Measurements from ENCODE around the gene KNSTRN. TPM values are rescaled to one million over a fixed set of nuclear protein-coding genes. Genes with fewer than 3 reads are reported as not detected.

The KNSTRN gene
- total and polyA plus RNA-seq, 2 donors (not counting 1 experiment from before 2014, with no cell fraction given), result 22.5 to 30.9 TPM

DNA sequence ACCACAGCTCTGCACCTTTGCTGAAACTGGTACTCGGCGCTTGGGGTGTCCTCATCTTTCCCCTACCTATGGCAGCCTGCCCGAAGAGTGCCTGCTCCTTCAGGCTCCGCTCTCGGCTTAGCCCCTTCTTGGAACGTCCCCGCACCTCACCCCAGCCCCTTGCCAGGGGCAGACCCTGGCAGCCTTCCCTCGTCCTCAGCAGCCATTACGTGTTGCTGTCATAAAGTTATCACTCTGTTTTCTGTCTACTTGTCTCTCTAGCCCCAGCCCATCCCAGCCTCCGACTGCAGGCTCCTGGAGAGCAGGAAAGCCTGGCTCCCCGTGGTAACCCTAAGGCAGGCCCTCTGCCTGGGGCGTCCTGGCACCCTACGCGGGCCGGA is 53.2 kb downstream of the KNSTRN start:
- no peak for DNase-seq (ENCODE audit: low read depth in 2 of 2)
- TF ChIP-seq, protein P1, sequence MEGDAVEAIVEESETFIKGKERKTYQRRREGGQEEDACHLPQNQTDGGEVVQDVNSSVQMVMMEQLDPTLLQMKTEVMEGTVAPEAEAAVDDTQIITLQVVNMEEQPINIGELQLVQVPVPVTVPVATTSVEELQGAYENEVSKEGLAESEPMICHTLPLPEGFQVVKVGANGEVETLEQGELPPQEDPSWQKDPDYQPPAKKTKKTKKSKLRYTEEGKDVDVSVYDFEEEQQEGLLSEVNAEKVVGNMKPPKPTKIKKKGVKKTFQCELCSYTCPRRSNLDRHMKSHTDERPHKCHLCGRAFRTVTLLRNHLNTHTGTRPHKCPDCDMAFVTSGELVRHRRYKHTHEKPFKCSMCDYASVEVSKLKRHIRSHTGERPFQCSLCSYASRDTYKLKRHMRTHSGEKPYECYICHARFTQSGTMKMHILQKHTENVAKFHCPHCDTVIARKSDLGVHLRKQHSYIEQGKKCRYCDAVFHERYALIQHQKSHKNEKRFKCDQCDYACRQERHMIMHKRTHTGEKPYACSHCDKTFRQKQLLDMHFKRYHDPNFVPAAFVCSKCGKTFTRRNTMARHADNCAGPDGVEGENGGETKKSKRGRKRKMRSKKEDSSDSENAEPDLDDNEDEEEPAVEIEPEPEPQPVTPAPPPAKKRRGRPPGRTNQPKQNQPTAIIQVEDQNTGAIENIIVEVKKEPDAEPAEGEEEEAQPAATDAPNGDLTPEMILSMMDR (conservative IDR thresholded peaks at IDR 0.05 in 1 of 2, IDR thresholded peaks at IDR 0.05 in 1 of 2; ENCODE audit: low read depth in 1 of 2, low read length in 2 of 2), result no peak
- TF ChIP-seq EZH2 (IDR thresholded peaks at IDR 0.05; ENCODE audit: low read length, missing control alignments), result peak; percentile 88
- Histone ChIP-seq H4K20me1 (ENCODE audit: control insufficient read depth, extremely low read depth, insufficient read depth, low read length) (no peaks in the 10 kb centered on the region), H3K4me3 (replicated peaks in 1 of 4; ENCODE audit: control extremely low read depth in 1 of 4, insufficient read depth in 1 of 4, low read depth in 3 of 4, low read length in 4 of 4) (peak overlapping the region in 1 of 4 experiments; percentile 50), H3K27me3 (ENCODE audit: control insufficient read depth, insufficient read depth, low read length) (peaks cover 75% of the 10 kb centered on the region), H2AFZ (ENCODE audit: low read length) (no peak overlapping the region), H3K4me1 (ENCODE audit: control insufficient read depth, extremely low read depth, insufficient read depth, low read length) (peaks cover 6% of the 10 kb centered on the region), H3K27ac (ENCODE audit: insufficient read depth, low read length) (no peak overlapping the region), H3K4me2 (ENCODE audit: extremely low read depth, insufficient read depth, low read length) (no peak overlapping the region), H3K36me3 (ENCODE audit: control insufficient read depth, insufficient read depth, low read length) (no peaks in the 10 kb centered on the region), H3K9ac (ENCODE audit: insufficient read depth, low read length) (no peak overlapping the region), H3K79me2 (ENCODE audit: control insufficient read depth, insufficient read depth, low read length) (no peaks in the 10 kb centered on the region), H3K9me3 (ENCODE audit: control insufficient read depth, insufficient read depth, low read depth, low read length) (no peaks in the 10 kb centered on the region)

DNA sequence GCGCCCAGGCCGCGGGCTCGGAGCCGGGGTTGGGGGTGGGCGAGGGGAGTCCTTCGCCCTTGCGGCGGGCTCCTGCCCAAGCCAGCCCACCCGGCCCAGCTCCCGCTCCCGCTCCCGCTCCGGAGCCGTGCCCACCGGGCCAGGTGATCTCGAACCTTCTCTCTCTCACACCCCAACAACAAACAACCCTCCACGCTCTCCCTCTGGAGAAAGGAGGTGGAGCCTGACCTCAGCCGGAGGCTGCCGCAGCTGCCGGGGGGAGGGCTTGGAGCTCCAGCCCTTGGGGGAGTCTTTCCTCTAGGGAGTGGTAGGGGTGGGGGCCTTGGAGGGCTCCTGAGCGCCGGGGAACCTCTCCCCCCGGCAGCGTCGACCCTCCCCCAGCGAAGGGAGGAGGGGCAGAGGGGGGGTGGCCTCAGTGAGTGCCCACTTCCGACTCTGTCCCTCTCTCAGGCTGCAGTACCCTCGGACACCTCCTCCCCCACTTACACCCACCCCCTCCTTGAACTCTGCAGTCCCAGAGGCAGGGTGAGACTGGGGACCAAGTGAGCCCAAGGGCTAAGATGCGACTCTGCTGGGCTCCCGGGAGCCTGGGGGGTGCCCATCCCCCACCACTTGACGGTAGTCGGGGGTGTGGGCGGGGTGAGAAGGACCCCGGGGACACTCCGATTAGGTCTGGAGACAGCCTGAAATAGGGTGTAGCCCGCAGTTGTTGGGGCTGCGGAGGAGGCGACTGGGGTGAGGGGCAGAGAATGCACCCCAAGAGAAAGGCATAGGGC is 53.8 kb downstream of the KNSTRN start:
- Histone ChIP-seq H4K20me1 (ENCODE audit: control insufficient read depth, extremely low read depth, insufficient read depth, low read length) (no peaks in the 10 kb centered on the region), H3K27me3 (ENCODE audit: control insufficient read depth, insufficient read depth, low read length) (peaks cover 75% of the 10 kb centered on the region), H3K9me3 (ENCODE audit: control insufficient read depth, insufficient read depth, low read depth, low read length) (no peaks in the 10 kb centered on the region), H3K9ac (ENCODE audit: insufficient read depth, low read length) (no peak overlapping the region), H2AFZ (ENCODE audit: low read length) (no peak overlapping the region), H3K4me1 (ENCODE audit: control insufficient read depth, extremely low read depth, insufficient read depth, low read length) (peaks cover 6% of the 10 kb centered on the region), H3K4me2 (ENCODE audit: extremely low read depth, insufficient read depth, low read length) (peak overlapping the region; percentile 35), H3K27ac (ENCODE audit: insufficient read depth, low read length) (no peak overlapping the region), H3K4me3 (replicated peaks in 1 of 4; ENCODE audit: control extremely low read depth in 1 of 4, insufficient read depth in 1 of 4, low read depth in 3 of 4, low read length in 4 of 4) (peak overlapping the region in 2 of 4 experiments; percentile 42 to 50), H3K36me3 (ENCODE audit: control insufficient read depth, insufficient read depth, low read length) (no peaks in the 10 kb centered on the region), H3K79me2 (ENCODE audit: control insufficient read depth, insufficient read depth, low read length) (no peaks in the 10 kb centered on the region)
- no peak for DNase-seq (ENCODE audit: low read depth in 2 of 2)
- no peak for TF ChIP-seq EZH2 (IDR thresholded peaks at IDR 0.05; ENCODE audit: low read length, missing control alignments)
- TF ChIP-seq, protein P1 (conservative IDR thresholded peaks at IDR 0.05 in 1 of 2, IDR thresholded peaks at IDR 0.05 in 1 of 2; ENCODE audit: low read depth in 1 of 2, low read length in 2 of 2), result no peak

DNA sequence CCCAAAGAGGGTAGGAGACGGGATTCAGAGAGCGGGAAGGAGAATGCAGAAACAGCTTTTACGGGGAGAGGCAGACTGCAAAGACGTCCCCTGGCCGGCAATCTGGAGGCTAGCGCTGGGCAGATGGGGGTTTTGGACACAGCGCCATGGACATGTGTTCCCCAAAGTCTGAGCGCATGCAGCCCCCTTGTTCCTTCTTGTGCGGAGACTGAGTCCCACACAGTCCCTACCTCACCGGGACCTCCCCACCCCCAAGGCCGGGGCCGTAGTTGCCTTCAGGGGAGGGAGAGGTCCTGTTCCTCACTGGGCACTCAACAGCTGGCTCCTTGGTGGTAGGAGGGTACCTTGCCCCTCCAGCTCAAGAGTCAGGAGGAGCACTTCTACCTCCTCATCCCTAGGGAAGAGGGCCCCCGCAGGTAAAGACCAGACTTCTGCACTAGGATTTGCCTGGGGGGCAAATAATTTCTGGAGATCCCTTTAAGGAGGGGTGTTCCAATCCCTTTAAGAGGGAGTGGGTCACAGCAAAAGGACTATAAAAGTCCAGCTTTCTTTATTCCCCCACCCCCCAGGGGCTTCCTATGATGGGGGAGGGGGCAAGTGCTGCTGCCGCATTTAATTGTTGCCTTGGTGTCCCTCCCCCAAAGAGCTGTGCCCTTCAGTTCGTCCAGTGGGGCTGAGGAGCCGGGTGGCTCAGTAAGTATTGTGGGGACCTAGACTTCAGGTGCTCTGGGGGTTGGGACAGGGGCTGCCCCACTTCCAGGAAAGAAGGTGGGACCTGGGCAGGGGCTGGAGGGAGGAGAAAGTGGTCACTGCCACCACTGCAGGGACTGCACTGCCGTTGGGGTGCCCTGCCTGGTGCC is 54.6 kb downstream of the KNSTRN start:
- peak overlapping the region; percentile 35 for H3K4me2 ChIP-seq (ENCODE audit: extremely low read depth, insufficient read depth, low read length)
- no peaks in the 10 kb centered on the region for H4K20me1 ChIP-seq (ENCODE audit: control insufficient read depth, extremely low read depth, insufficient read depth, low read length)
- H3K9ac ChIP-seq (ENCODE audit: insufficient read depth, low read length), result no peak overlapping the region
- H3K9me3 ChIP-seq (ENCODE audit: control insufficient read depth, insufficient read depth, low read depth, low read length), result no peaks in the 10 kb centered on the region
- H3K36me3 ChIP-seq (ENCODE audit: control insufficient read depth, insufficient read depth, low read length), result no peaks in the 10 kb centered on the region
- no peaks in the 10 kb centered on the region for H3K79me2 ChIP-seq (ENCODE audit: control insufficient read depth, insufficient read depth, low read length)
- no peak overlapping the region for H3K27ac ChIP-seq (ENCODE audit: insufficient read depth, low read length)
- TF ChIP-seq, protein P1 (conservative IDR thresholded peaks at IDR 0.05 in 1 of 2, IDR thresholded peaks at IDR 0.05 in 1 of 2; ENCODE audit: low read depth in 1 of 2, low read length in 2 of 2), result no peak
- peak; percentile 96 for TF ChIP-seq EZH2 (IDR thresholded peaks at IDR 0.05; ENCODE audit: low read length, missing control alignments)
- peaks cover 75% of the 10 kb centered on the region for H3K27me3 ChIP-seq (ENCODE audit: control insufficient read depth, insufficient read depth, low read length)
- H3K4me1 ChIP-seq (ENCODE audit: control insufficient read depth, extremely low read depth, insufficient read depth, low read length), result peaks cover 6% of the 10 kb centered on the region
- peak overlapping the region in 2 of 4 experiments; percentile 42 to 50 for H3K4me3 ChIP-seq (replicated peaks in 1 of 4; ENCODE audit: control extremely low read depth in 1 of 4, insufficient read depth in 1 of 4, low read depth in 3 of 4, low read length in 4 of 4)
- DNase-seq (ENCODE audit: low read depth in 2 of 2), result no peak
- H2AFZ ChIP-seq (ENCODE audit: low read length), result no peak overlapping the region
